Upper lobe of right lung (tissue), 1 donor: ENCODE measurements around the gene CNPY1. TPM values are rescaled to one million over a fixed set of nuclear protein-coding genes. Genes with fewer than 3 reads are reported as not detected.
A peak's percentile ranks its signal among the peaks of the same experiment; 100 is the strongest.

Experiments used
- ATAC-seq: fragments of 200-7000 bp; cut with Tn5 transposase; one replicate; pipeline ENCODE4 v1.9.1; 2020; ENCODE audit warnings: mild to moderate bottlenecking, moderate library complexity
- DNase-seq: peaks from one replicate; pipeline ENCODE4 v3.0.0-alpha.2; 2020
- H3K27ac ChIP-seq: fragments of 200-600 bp; one replicate; pipeline ENCODE4 v1.8.0; 2022
- H3K27me3 ChIP-seq: fragments of 200-600 bp; one replicate; pipeline ENCODE4 v1.8.0; 2022; ENCODE audit warnings: mild to moderate bottlenecking
- H3K36me3 ChIP-seq: fragments of 200-600 bp; one replicate; pipeline ENCODE4 v1.8.0; 2022
- H3K4me1 ChIP-seq: fragments of 200-600 bp; one replicate; pipeline ENCODE4 v1.8.0; 2022
- H3K4me3 ChIP-seq: fragments of 200-600 bp; one replicate; pipeline ENCODE4 v1.8.0; 2022; ENCODE audit warnings: mild to moderate bottlenecking
- H3K9me3 ChIP-seq: fragments of 200-600 bp; one replicate; pipeline ENCODE4 v1.8.0; 2022
- CTCF ChIP-seq: fragments of 200-600 bp; IDR thresholded peaks from one replicate; pipeline ENCODE4 v1.8.0; 2022; ENCODE audit warnings: antibody characterized with exemption
- intact Hi-C: fragments of 100-400 bp; cut with DNase I; formaldehyde crosslinking; loops from one replicate; pipeline ENCODE4 v1.11.0; 2022
- total RNA-seq: library from RNA; stranded (reverse); fragmentation: NEBNext Ultra II Directional; extraction: Animal tissue kit (Norgen Biotek cat#: 25700); gene quantifications from one replicate; pipeline ENCODE4 v1.2.1, GENCODE V29; 2021
- donor health status: DM: no; HTN: yes; CAD: no; lungs with severe emphysema.

Gene CNPY1
- total RNA-seq, 1 donor from 2014 or later = not detected

DNA sequence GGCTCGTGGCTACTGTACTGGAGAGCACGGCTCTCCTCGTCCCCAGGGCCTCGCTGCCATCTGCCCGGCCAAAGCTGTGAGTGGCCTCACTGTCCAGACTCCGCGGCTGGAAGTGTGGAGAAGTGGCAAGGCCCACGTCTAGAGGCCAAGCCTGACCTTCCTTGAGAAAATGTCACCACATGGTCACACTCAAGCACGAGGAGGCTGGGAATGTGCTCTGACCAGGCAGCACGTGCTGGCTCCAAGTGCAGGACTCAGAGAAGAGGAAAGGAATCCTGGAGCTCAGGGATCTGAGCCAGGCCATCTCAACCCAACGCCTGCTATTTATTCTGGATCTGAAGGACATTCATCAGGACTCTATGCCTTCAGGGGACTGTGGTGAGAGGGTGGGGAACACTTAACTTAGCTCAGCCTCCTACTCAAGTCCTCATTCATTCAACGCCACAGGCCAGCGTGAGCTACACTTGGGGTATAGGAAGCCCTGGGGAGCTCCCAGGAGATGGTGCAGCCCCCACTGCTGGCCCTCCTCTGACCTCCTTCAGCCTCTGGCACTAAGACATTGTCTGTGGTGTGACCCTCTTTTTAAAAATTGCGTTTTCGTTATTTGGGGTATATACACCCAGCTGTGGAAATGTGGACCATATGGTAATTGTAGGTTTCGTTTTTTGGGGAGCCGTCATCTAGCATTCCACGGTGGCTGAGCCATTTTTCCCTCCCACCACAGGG is 59.4 kb downstream of the CNPY1 start:
- H3K27ac ChIP-seq = no peak overlapping the region
- DNase-seq = no peak
- ATAC-seq = no peak
- no peaks in the 10 kb centered on the region for H3K36me3 ChIP-seq
- intact Hi-C loops = no loop called here
- peaks cover 24% of the 10 kb centered on the region for H3K27me3 ChIP-seq
- no peak for TF ChIP-seq CTCF
- H3K4me3 ChIP-seq = no peak overlapping the region
- H3K9me3 ChIP-seq = no peaks in the 10 kb centered on the region
- H3K4me1 ChIP-seq = peaks cover 11% of the 10 kb centered on the region

- ATAC-seq = no peak
- Histone ChIP-seq H3K4me1 (peaks cover 3% of the 10 kb centered on the region), H3K27me3 (peaks cover 43% of the 10 kb centered on the region), H3K36me3 (no peaks in the 10 kb centered on the region), H3K27ac (no peak overlapping the region), H3K9me3 (no peaks in the 10 kb centered on the region), H3K4me3 (no peak overlapping the region)
- no peak for DNase-seq
- TF ChIP-seq CTCF = no peak
- intact Hi-C loops = no loop called here
Measured at GRCh38 chr7:155484483-155485399, 61.6 kb downstream of the CNPY1 start.

DNA sequence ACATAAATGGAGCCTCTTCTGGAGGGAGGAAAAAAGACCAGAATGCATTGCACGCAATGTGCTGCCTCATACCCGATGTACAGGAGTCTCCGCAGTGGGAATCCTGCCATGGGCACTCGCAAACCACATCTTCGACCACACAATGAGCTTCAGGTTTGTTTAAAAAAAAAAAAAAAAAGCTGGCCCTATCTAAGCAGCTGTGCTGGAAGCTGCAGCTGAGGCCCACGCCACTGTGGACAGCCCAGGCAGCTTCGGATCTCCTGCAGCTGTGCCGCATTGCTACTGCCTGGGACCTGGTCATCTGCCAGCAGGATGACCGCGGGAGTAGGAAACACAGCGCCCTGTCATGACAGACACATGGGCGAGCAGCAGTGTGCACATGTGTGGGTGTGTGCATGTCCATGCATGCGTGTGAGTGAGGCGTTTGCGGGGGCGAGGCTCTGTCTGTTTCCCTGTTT is 62.5 kb downstream of the CNPY1 start:
- DNase-seq = no peak

GRCh38 chr7:155483245-155483644 is 63.1 kb downstream of the CNPY1 start:
- no peak for DNase-seq
- Histone ChIP-seq H3K9me3 (no peaks in the 10 kb centered on the region), H3K36me3 (no peaks in the 10 kb centered on the region), H3K4me1 (peaks cover 3% of the 10 kb centered on the region), H3K27ac (no peak overlapping the region), H3K27me3 (peaks cover 45% of the 10 kb centered on the region), H3K4me3 (no peak overlapping the region)
- no peak for ATAC-seq
- TF ChIP-seq CTCF = no peak
- intact Hi-C loops = no loop called here

More for the DNA sequence above, 62.5 kb downstream of the CNPY1 start:
- peak; percentile 48 for ATAC-seq
- no peak for TF ChIP-seq CTCF
- H3K27me3 ChIP-seq = peaks cover 40% of the 10 kb centered on the region
- no peak overlapping the region for H3K4me3 ChIP-seq
- no peak overlapping the region for H3K27ac ChIP-seq
- intact Hi-C loops = no loop called here
- no peaks in the 10 kb centered on the region for H3K36me3 ChIP-seq
- H3K4me1 ChIP-seq = peaks cover 3% of the 10 kb centered on the region
- no peaks in the 10 kb centered on the region for H3K9me3 ChIP-seq

DNA sequence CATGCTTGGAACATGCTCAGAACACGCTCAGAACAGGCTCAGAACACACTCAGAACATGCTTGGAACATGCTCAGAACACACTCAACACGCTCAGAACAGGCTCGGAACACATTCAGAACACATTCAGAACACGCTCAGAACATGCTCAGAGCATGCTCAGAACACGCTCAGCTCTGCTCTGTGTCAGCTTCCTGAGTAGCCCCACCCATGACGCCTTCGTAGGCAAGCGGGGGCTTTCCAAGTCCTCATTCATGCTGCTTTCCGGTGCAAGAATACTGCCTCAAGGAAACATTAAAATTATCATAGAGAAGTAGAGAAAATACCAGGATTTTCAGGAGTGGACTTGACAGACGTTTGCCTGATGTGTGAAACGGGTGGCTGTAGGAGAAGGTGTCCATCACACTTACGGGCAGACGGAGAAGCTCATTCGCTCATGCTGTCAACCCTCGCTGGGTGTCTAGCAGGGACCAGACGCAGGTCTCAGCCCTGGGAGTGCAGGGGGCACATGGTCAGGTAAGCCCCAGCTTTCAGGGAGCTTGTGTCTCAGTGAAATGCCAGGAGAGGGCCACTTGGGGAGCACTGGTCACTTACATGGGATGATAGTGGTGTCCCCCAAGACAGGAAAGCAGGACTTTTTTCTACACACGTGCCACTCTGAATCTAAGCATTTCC is 63.7 kb downstream of the CNPY1 start:
- intact Hi-C loops = no loop called here
- DNase-seq (no peak), ATAC-seq (no peak)
- no peak overlapping the region for H3K4me3 ChIP-seq
- peaks cover 51% of the 10 kb centered on the region for H3K27me3 ChIP-seq
- no peaks in the 10 kb centered on the region for H3K36me3 ChIP-seq
- TF ChIP-seq CTCF = no peak
- H3K9me3 ChIP-seq = no peaks in the 10 kb centered on the region
- no peak overlapping the region for H3K27ac ChIP-seq
- H3K4me1 ChIP-seq = peaks cover 3% of the 10 kb centered on the region
